Uterus (tissue), 2 donors: ENCODE data around the gene PHLPP2.

Source experiments
- POLR2A ChIP-seq, 2 donors: fragments of 450-650 bp; IDR thresholded peaks; one replicate each; pipeline ENCODE4 v1.6.1; 2016; ENCODE audit warnings: antibody characterized with exemption in 2 of 2, mild to moderate bottlenecking in 1 of 2, moderate library complexity in 1 of 2
- TF ChIP-seq, protein P1 (sequence below), 4 experiments: fragments of 200-600 bp in 2 of 4; fragments of 450-650 bp in 2 of 4; sonication (generic) in 2 of 4; IDR thresholded peaks; one replicate each; pipeline ENCODE4 v1.5.1; 2016 to 2019; ENCODE audit warnings: antibody characterized with exemption in 4 of 4, mild to moderate bottlenecking in 2 of 4, moderate library complexity in 1 of 4

DNA sequence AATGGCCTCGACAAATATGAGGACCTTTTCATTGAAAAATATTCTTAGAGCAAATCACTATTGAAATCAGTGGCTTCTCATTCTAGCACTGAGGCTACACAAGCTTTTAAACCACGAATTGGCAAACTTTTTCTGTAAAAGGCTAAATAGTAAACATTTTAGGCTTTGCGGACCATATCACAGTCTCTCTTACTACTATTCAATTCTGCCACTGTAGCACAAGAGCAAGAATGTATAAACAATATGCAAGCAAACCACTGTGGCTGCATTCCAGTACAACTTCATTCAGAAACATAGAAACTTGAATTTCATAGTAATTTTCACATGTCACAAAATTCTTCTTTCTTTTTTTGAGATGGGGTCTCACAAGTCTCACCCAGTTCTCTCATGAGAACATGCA lies 49.1 kb downstream of the PHLPP2 start:
- TF ChIP-seq POLR2A (IDR thresholded peaks at IDR 0.05): no peak
- TF ChIP-seq, protein P1, sequence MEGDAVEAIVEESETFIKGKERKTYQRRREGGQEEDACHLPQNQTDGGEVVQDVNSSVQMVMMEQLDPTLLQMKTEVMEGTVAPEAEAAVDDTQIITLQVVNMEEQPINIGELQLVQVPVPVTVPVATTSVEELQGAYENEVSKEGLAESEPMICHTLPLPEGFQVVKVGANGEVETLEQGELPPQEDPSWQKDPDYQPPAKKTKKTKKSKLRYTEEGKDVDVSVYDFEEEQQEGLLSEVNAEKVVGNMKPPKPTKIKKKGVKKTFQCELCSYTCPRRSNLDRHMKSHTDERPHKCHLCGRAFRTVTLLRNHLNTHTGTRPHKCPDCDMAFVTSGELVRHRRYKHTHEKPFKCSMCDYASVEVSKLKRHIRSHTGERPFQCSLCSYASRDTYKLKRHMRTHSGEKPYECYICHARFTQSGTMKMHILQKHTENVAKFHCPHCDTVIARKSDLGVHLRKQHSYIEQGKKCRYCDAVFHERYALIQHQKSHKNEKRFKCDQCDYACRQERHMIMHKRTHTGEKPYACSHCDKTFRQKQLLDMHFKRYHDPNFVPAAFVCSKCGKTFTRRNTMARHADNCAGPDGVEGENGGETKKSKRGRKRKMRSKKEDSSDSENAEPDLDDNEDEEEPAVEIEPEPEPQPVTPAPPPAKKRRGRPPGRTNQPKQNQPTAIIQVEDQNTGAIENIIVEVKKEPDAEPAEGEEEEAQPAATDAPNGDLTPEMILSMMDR (IDR thresholded peaks at IDR 0.05): no peak
